HG03025 (cell line): ENCODE data around the gene SLC25A31.

Experiments used
- ATAC-seq: cut with Tn5 transposase; IDR thresholded peaks from one replicate; pipeline ENCODE4 v1.9.1; 2021; ENCODE audit warnings: mild to moderate bottlenecking, moderate library complexity; ENCODE audit not compliant: unreplicated experiment, low FRiP score

The SLC25A31 gene

GRCh38 chr4:127776620-127777019 lies 46.4 kb downstream of the SLC25A31 start:
- ATAC-seq: no peak

GRCh38 chr4:127777487-127777886 lies 47.3 kb downstream of the SLC25A31 start:
- ATAC-seq: no peak

- ATAC-seq: no peak
Measured at GRCh38 chr4:127778102-127778501, 47.9 kb downstream of the SLC25A31 start.

- ATAC-seq: no peak
Measured at GRCh38 chr4:127780598-127780997, 50.4 kb downstream of the SLC25A31 start.

- peak; percentile 20 for ATAC-seq
Measured at GRCh38 chr4:127781300-127782024, 51.3 kb downstream of the SLC25A31 start.

- ATAC-seq: peak; percentile 74
Measured at GRCh38 chr4:127782025-127782274, 51.8 kb downstream of the SLC25A31 start.

GRCh38 chr4:127782275-127783025 lies 52.2 kb downstream of the SLC25A31 start, which contains the start of gene HSPA4L:
Gene HSPA4L, plus strand, starts transcription at chr4:127782322. Its CDS starts 229 bp downstream, at chr4:127782551.
- ATAC-seq: peak; percentile 36

GRCh38 chr4:127783026-127783769 lies 53.0 kb downstream of the SLC25A31 start:
- peak; percentile 9 for ATAC-seq

GRCh38 chr4:127783955-127784770 lies 54.0 kb downstream of the SLC25A31 start:
- ATAC-seq: no peak

- ATAC-seq: no peak
Measured at GRCh38 chr4:127788517-127788916, 58.3 kb downstream of the SLC25A31 start.

GRCh38 chr4:127791391-127791790 lies 61.2 kb downstream of the SLC25A31 start:
- no peak for ATAC-seq

- no peak for ATAC-seq
Measured at GRCh38 chr4:127793528-127793927, 63.3 kb downstream of the SLC25A31 start.

GRCh38 chr4:127799711-127800110 lies 69.5 kb downstream of the SLC25A31 start:
- no peak for ATAC-seq

- no peak for ATAC-seq
Measured at GRCh38 chr4:127809173-127809800, 79.1 kb downstream of the SLC25A31 start.

- no peak for ATAC-seq
Measured at GRCh38 chr4:127810551-127810950, 80.4 kb downstream of the SLC25A31 start.

GRCh38 chr4:127822430-127822829 lies 92.2 kb downstream of the SLC25A31 start:
- no peak for ATAC-seq
